GM12873 (cell line): ENCODE measurements around the gene TAS1R1.

Experiments
- CTCF ChIP-seq: IDR thresholded peaks from 2 replicates; pipeline ENCODE4 v1.5.1; 2012; ENCODE audit warnings: low read depth, mild to moderate bottlenecking, moderate library complexity, low read length, control low read depth; ENCODE audit not compliant: insufficient read depth; ENCODE audit errors: missing control alignments

Gene TAS1R1

GRCh38 chr1:6508816-6509189 is 46.3 kb upstream of the TAS1R1 start:
- no peak for TF ChIP-seq CTCF

GRCh38 chr1:6509220-6509918 is 45.7 kb upstream of the TAS1R1 start:
- no peak for TF ChIP-seq CTCF

GRCh38 chr1:6509919-6510291 is 45.2 kb upstream of the TAS1R1 start:
- no peak for TF ChIP-seq CTCF

GRCh38 chr1:6510493-6510892 is 44.6 kb upstream of the TAS1R1 start:
- no peak for TF ChIP-seq CTCF

GRCh38 chr1:6511056-6511455 is 44.1 kb upstream of the TAS1R1 start:
- no peak for TF ChIP-seq CTCF

- no peak for TF ChIP-seq CTCF
Measured at GRCh38 chr1:6511561-6512244, 43.4 kb upstream of the TAS1R1 start.

- TF ChIP-seq CTCF: no peak
Measured at GRCh38 chr1:6512245-6512907, 42.7 kb upstream of the TAS1R1 start.
